Naive B cell (primary cell): ENCODE measurements around the gene NKAIN2. TPM values are rescaled to one million over a fixed set of nuclear protein-coding genes. Genes with fewer than 3 reads are reported as not detected.
"Not testable (repeated sequence)": the region's sequence is repeated elsewhere in the genome, so short reads cannot be mapped to it uniquely, and the experiment has no call there.

ENCODE experiments used
- ATAC-seq, 2 donors: fragments of 150-1000 bp; cut with Tn5 transposase; 2 replicates each; pipeline ENCODE4 v1.10.0; 2021; ENCODE audit warnings: low read depth in 2 of 2, mild to moderate bottlenecking in 2 of 2, moderate library complexity in 2 of 2
- DNase-seq: peaks from one replicate; pipeline ENCODE4 v3.0.0; 2022
- H3K27ac Mint-ChIP-seq, 6 donors: one replicate each; pipeline ENCODE4 v1.8.0; 2020 to 2022; ENCODE audit warnings: mild to moderate bottlenecking in 6 of 6, mixed read lengths in 6 of 6, moderate library complexity in 5 of 6, inconsistent platforms in 2 of 6
- H3K27me3 Mint-ChIP-seq, 3 donors: one replicate each; pipeline ENCODE4 v1.8.0; 2021 to 2022; ENCODE audit warnings: mixed read lengths in 3 of 3, mild to moderate bottlenecking in 1 of 3
- H3K36me3 Mint-ChIP-seq, 2 donors: one replicate each; pipeline ENCODE4 v1.8.0; 2020 to 2022; ENCODE audit warnings: mixed read lengths in 2 of 2, inconsistent platforms in 1 of 2, mild to moderate bottlenecking in 1 of 2
- H3K4me1 Mint-ChIP-seq, 3 donors: one replicate each; pipeline ENCODE4 v1.8.0; 2020 to 2022; ENCODE audit warnings: mixed read lengths in 3 of 3, inconsistent platforms in 1 of 3, mild to moderate bottlenecking in 1 of 3, moderate library complexity in 1 of 3
- H3K4me3 Mint-ChIP-seq, 8 donors: one replicate each; pipeline ENCODE4 v1.8.0; 2020 to 2022; ENCODE audit warnings: mild to moderate bottlenecking in 8 of 8, mixed read lengths in 8 of 8, moderate library complexity in 8 of 8, inconsistent platforms in 2 of 8
- H3K9me3 Mint-ChIP-seq, 7 donors: one replicate each; pipeline ENCODE4 v1.8.0; 2020 to 2022; ENCODE audit warnings: mixed read lengths in 7 of 7, mild to moderate bottlenecking in 5 of 7, inconsistent platforms in 2 of 7, moderate library complexity in 1 of 7
- polyA plus RNA-seq, 6 donors: library from polyadenylated mRNA; unstranded; fragments of 300-500 nt; fragmentation: Illumina TruSeq; gene quantifications; one replicate each; pipeline ENCODE4 v1.2.3, GENCODE V29; 2021; ENCODE audit warnings: low read depth in 6 of 6

Gene NKAIN2
- polyA plus RNA-seq, 6 donors from 2014 or later = not detected

GRCh38 chr6:123966618-123967017, 163.0 kb downstream of the NKAIN2 start:
- H3K4me3 Mint-ChIP-seq = no peak overlapping the region

GRCh38 chr6:123967905-123968304, 164.2 kb downstream of the NKAIN2 start:
- ATAC-seq (no peak), DNase-seq (no peak)
- Mint-ChIP-seq H3K27me3 (no peaks in the 10 kb centered on the region), H3K36me3 (no peaks in the 10 kb centered on the region), H3K27ac (no peak overlapping the region), H3K4me1 (no peaks in the 10 kb centered on the region), H3K9me3 (peaks cover 0 to 1% (median 0%) of the 10 kb centered on the region in 7 donors), H3K4me3 (no peak overlapping the region)

More at GRCh38 chr6:123966618-123967017, 163.0 kb downstream of the NKAIN2 start:
- H3K4me1 Mint-ChIP-seq = no peaks in the 10 kb centered on the region
- no peak overlapping the region for H3K27ac Mint-ChIP-seq
- no peak for ATAC-seq
- no peaks in the 10 kb centered on the region for H3K36me3 Mint-ChIP-seq
- peaks cover 0 to 1% (median 0%) of the 10 kb centered on the region in 7 donors for H3K9me3 Mint-ChIP-seq
- no peak for DNase-seq
- H3K27me3 Mint-ChIP-seq = no peaks in the 10 kb centered on the region

GRCh38 chr6:123972600-123973294, 169.1 kb downstream of the NKAIN2 start:
- Mint-ChIP-seq H3K9me3 (peaks cover 0 to 3% (median 0%) of the 10 kb centered on the region in 7 donors), H3K4me1 (no peaks in the 10 kb centered on the region), H3K4me3 (no peak overlapping the region), H3K27me3 (no peaks in the 10 kb centered on the region), H3K36me3 (no peaks in the 10 kb centered on the region), H3K27ac (no peak overlapping the region)
- ATAC-seq (no peak), DNase-seq (no peak)

GRCh38 chr6:123980311-123980710, 176.6 kb downstream of the NKAIN2 start:
- H3K4me3 Mint-ChIP-seq = no peak overlapping the region

GRCh38 chr6:123986938-123987337, 183.3 kb downstream of the NKAIN2 start:
- Mint-ChIP-seq H3K27me3 (no peaks in the 10 kb centered on the region), H3K9me3 (peaks cover 0 to 2% (median 0%) of the 10 kb centered on the region in 7 donors), H3K36me3 (no peaks in the 10 kb centered on the region), H3K27ac (no peak overlapping the region), H3K4me3 (no peak overlapping the region), H3K4me1 (no peaks in the 10 kb centered on the region)
- DNase-seq = no peak
- no peak for ATAC-seq

More at GRCh38 chr6:123980311-123980710, 176.6 kb downstream of the NKAIN2 start:
- Mint-ChIP-seq H3K4me1 (no peaks in the 10 kb centered on the region), H3K9me3 (peaks cover 0 to 4% (median 0%) of the 10 kb centered on the region in 7 donors), H3K36me3 (no peaks in the 10 kb centered on the region), H3K27me3 (no peaks in the 10 kb centered on the region), H3K27ac (no peak overlapping the region)
- ATAC-seq (no peak), DNase-seq (no peak)

GRCh38 chr6:123989918-123990317, 186.3 kb downstream of the NKAIN2 start:
- H3K27me3 Mint-ChIP-seq, H3K4me3 Mint-ChIP-seq, H3K9me3 Mint-ChIP-seq, H3K36me3 Mint-ChIP-seq, DNase-seq, H3K4me1 Mint-ChIP-seq, H3K27ac Mint-ChIP-seq, ATAC-seq: not testable (repeated sequence)

- Mint-ChIP-seq H3K9me3 (peaks cover 0 to 3% (median 0%) of the 10 kb centered on the region in 7 donors), H3K4me3 (no peak overlapping the region), H3K4me1 (no peaks in the 10 kb centered on the region)
Measured at GRCh38 chr6:123990376-123990775, 186.7 kb downstream of the NKAIN2 start.

GRCh38 chr6:123994168-123994567, 190.5 kb downstream of the NKAIN2 start:
- Mint-ChIP-seq H3K4me3 (no peak overlapping the region), H3K36me3 (no peaks in the 10 kb centered on the region), H3K9me3 (peaks cover 0 to 3% (median 0%) of the 10 kb centered on the region in 7 donors), H3K27ac (no peak overlapping the region), H3K27me3 (no peaks in the 10 kb centered on the region), H3K4me1 (no peaks in the 10 kb centered on the region)
- DNase-seq (no peak), ATAC-seq (no peak)

More at GRCh38 chr6:123990376-123990775, 186.7 kb downstream of the NKAIN2 start:
- no peaks in the 10 kb centered on the region for H3K27me3 Mint-ChIP-seq
- no peaks in the 10 kb centered on the region for H3K36me3 Mint-ChIP-seq
- no peak for DNase-seq
- ATAC-seq = no peak
- H3K27ac Mint-ChIP-seq = no peak overlapping the region

- DNase-seq = no peak
- H3K27ac Mint-ChIP-seq = no peak overlapping the region
- peaks cover 0 to 3% (median 0%) of the 10 kb centered on the region in 7 donors for H3K9me3 Mint-ChIP-seq
- H3K4me1 Mint-ChIP-seq = no peaks in the 10 kb centered on the region
- H3K36me3 Mint-ChIP-seq = no peaks in the 10 kb centered on the region
- H3K27me3 Mint-ChIP-seq = no peaks in the 10 kb centered on the region
- H3K4me3 Mint-ChIP-seq = no peak overlapping the region
- no peak for ATAC-seq
Measured at GRCh38 chr6:123994891-123995635, 191.4 kb downstream of the NKAIN2 start.

GRCh38 chr6:123997223-123997622, 193.6 kb downstream of the NKAIN2 start:
- Mint-ChIP-seq H3K4me3 (no peak overlapping the region), H3K36me3 (no peaks in the 10 kb centered on the region), H3K9me3 (no peaks in the 10 kb centered on the region), H3K27me3 (no peaks in the 10 kb centered on the region), H3K27ac (no peak overlapping the region), H3K4me1 (no peaks in the 10 kb centered on the region)
- DNase-seq = no peak
- ATAC-seq = no peak

GRCh38 chr6:124002377-124003081, 198.9 kb downstream of the NKAIN2 start:
- no peak for DNase-seq
- no peaks in the 10 kb centered on the region for H3K9me3 Mint-ChIP-seq
- no peak overlapping the region for H3K4me3 Mint-ChIP-seq

GRCh38 chr6:124007266-124007665, 203.6 kb downstream of the NKAIN2 start:
- no peak overlapping the region for H3K4me3 Mint-ChIP-seq
- H3K27me3 Mint-ChIP-seq = no peaks in the 10 kb centered on the region
- ATAC-seq (no peak), DNase-seq (no peak)
- H3K27ac Mint-ChIP-seq = no peak overlapping the region
- H3K36me3 Mint-ChIP-seq = no peaks in the 10 kb centered on the region
- H3K4me1 Mint-ChIP-seq = no peaks in the 10 kb centered on the region
- H3K9me3 Mint-ChIP-seq = peaks cover 0 to 2% (median 0%) of the 10 kb centered on the region in 7 donors

More at GRCh38 chr6:124002377-124003081, 198.9 kb downstream of the NKAIN2 start:
- H3K36me3 Mint-ChIP-seq = no peaks in the 10 kb centered on the region
- ATAC-seq = no peak
- no peak overlapping the region for H3K27ac Mint-ChIP-seq
- H3K4me1 Mint-ChIP-seq = no peaks in the 10 kb centered on the region
- no peaks in the 10 kb centered on the region for H3K27me3 Mint-ChIP-seq
